Endothelial cell (in vitro differentiated cells): ENCODE results near the gene REXO1. TPM values are rescaled to one million over a fixed set of nuclear protein-coding genes. Genes with fewer than 3 reads are reported as not detected.

Source experiments
- DNase-seq: peaks from one replicate; pipeline ENCODE4 v3.0.0; 2021; ENCODE audit warnings: low spot score
- H3K27ac Mint-ChIP-seq: one replicate; pipeline ENCODE4 v1.8.0; 2021; ENCODE audit warnings: mixed read lengths, inconsistent platforms; ENCODE audit not compliant: unreplicated experiment
- H3K27me3 Mint-ChIP-seq: one replicate; pipeline ENCODE4 v1.8.0; 2021; ENCODE audit warnings: mild to moderate bottlenecking, moderate library complexity, mixed read lengths, inconsistent platforms; ENCODE audit not compliant: unreplicated experiment
- H3K36me3 Mint-ChIP-seq: one replicate; pipeline ENCODE4 v1.8.0; 2021; ENCODE audit warnings: mild to moderate bottlenecking, low read depth, mixed read lengths, inconsistent platforms; ENCODE audit not compliant: unreplicated experiment
- H3K4me1 Mint-ChIP-seq: one replicate; pipeline ENCODE4 v1.8.0; 2021; ENCODE audit warnings: mild to moderate bottlenecking, mixed read lengths, inconsistent platforms; ENCODE audit not compliant: unreplicated experiment
- H3K4me3 Mint-ChIP-seq: one replicate; pipeline ENCODE4 v1.8.0; 2021; ENCODE audit warnings: mild to moderate bottlenecking, mixed read lengths, inconsistent platforms; ENCODE audit not compliant: unreplicated experiment
- H3K9me3 Mint-ChIP-seq: one replicate; pipeline ENCODE4 v1.8.0; 2021; ENCODE audit warnings: mixed read lengths, inconsistent platforms; ENCODE audit not compliant: unreplicated experiment
- CTCF ChIP-seq: fragments of 200-600 bp; sonication (generic); IDR thresholded peaks from one replicate; pipeline ENCODE4 v1.5.0; 2021; ENCODE audit warnings: antibody characterized with exemption; ENCODE audit not compliant: unreplicated experiment
- total RNA-seq: library from RNA; stranded (reverse); fragmentation: NEBNext Ultra II Directional; extraction: Animal tissue kit (Norgen Biotek cat#: 25700); gene quantifications from one replicate; pipeline ENCODE4 v1.2.1, GENCODE V29; 2021; ENCODE audit not compliant: unreplicated experiment

REXO1 gene
- total RNA-seq, 1 donor from 2014 or later = 48.1 TPM

- DNase-seq = no peak
- Mint-ChIP-seq H3K27ac (peak overlapping the region; percentile 100), H3K4me3 (peak overlapping the region; percentile 100), H3K36me3 (peaks cover 19% of the 10 kb centered on the region), H3K4me1 (peaks cover 25% of the 10 kb centered on the region), H3K27me3 (peaks cover 32% of the 10 kb centered on the region), H3K9me3 (no peaks in the 10 kb centered on the region)
- no peak for TF ChIP-seq CTCF
Observed at GRCh38 chr19:1884719-1885334, 36.5 kb upstream of the REXO1 start.

- peak overlapping the region; percentile 100 for H3K27ac Mint-ChIP-seq
Observed at GRCh38 chr19:1884291-1884718, 36.0 kb upstream of the REXO1 start.

GRCh38 chr19:1883784-1884183 lies 35.5 kb upstream of the REXO1 start:
- peaks cover 19% of the 10 kb centered on the region for H3K36me3 Mint-ChIP-seq
- no peaks in the 10 kb centered on the region for H3K9me3 Mint-ChIP-seq
- no peak for TF ChIP-seq CTCF

More at GRCh38 chr19:1884291-1884718, 36.0 kb upstream of the REXO1 start:
- peak overlapping the region; percentile 100 for H3K4me3 Mint-ChIP-seq
- H3K9me3 Mint-ChIP-seq = no peaks in the 10 kb centered on the region
- H3K36me3 Mint-ChIP-seq = peaks cover 19% of the 10 kb centered on the region
- peaks cover 25% of the 10 kb centered on the region for H3K4me1 Mint-ChIP-seq
- TF ChIP-seq CTCF = no peak
- peaks cover 32% of the 10 kb centered on the region for H3K27me3 Mint-ChIP-seq
- DNase-seq = no peak

GRCh38 chr19:1882786-1883692 lies 34.8 kb upstream of the REXO1 start:
- Mint-ChIP-seq H3K9me3 (no peaks in the 10 kb centered on the region), H3K27ac (peak overlapping the region; percentile 100), H3K4me1 (peaks cover 25% of the 10 kb centered on the region), H3K4me3 (peak overlapping the region; percentile 100), H3K27me3 (peaks cover 32% of the 10 kb centered on the region), H3K36me3 (peaks cover 19% of the 10 kb centered on the region)
- TF ChIP-seq CTCF = no peak
- DNase-seq = no peak

More at GRCh38 chr19:1883784-1884183, 35.5 kb upstream of the REXO1 start:
- Mint-ChIP-seq H3K27ac (peak overlapping the region; percentile 100), H3K4me3 (peak overlapping the region; percentile 100), H3K27me3 (peaks cover 32% of the 10 kb centered on the region), H3K4me1 (peaks cover 25% of the 10 kb centered on the region)
- no peak for DNase-seq
